ENCODE data around the gene KIF12. TPM values are rescaled to one million over a fixed set of nuclear protein-coding genes. Genes with fewer than 3 reads are reported as not detected.
"Not testable (repeated sequence)": the region's sequence is repeated elsewhere in the genome, so short reads cannot be mapped to it uniquely, and the experiment has no call there.

The KIF12 gene
- total RNA-seq, 1 donor from 2014 or later, result not detected

DNA sequence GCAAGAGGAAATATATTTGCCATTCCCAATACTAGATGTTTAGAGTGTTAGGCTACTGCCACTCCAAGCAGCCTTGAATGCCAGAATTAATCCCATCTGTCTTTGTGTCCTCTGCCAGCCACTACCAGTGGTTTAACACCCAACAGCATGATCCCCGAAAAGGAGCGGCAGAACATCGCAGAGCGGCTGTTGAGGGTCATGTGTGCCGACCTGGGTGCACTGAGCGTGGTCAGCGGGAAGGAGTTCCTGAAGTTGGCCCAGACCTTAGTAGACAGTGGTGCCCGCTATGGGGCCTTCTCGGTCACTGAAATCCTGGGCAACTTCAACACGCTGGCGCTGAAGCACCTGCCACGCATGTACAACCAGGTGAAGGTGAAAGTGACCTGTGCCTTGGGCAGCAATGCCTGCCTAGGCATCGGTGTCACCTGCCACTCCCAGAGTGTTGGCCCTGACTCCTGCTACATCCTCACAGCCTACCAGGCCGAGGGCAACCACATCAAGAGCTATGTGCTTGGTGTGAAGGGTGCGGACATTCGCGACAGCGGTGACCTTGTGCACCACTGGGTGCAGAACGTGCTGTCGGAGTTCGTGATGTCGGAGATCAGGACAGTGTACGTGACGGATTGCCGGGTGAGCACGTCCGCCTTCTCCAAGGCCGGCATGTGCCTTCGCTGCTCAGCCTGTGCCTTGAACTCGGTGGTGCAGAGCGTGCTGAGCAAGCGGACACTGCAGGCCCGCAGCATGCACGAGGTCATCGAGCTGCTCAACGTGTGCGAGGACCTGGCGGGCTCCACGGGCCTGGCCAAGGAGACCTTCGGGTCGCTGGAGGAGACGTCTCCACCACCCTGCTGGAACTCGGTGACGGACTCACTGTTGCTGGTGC, 50.3 kb downstream of the KIF12 start:
- no peaks in the 10 kb centered on the region for H3K4me1 Mint-ChIP-seq
- DNase-seq (ENCODE audit: low read depth, low spot score), result no peak
- no peaks in the 10 kb centered on the region for H3K27me3 Mint-ChIP-seq (ENCODE audit: low read depth)
- H3K27ac Mint-ChIP-seq (ENCODE audit: unreplicated experiment), result no peak overlapping the region
- H3K9me3 Mint-ChIP-seq, result no peaks in the 10 kb centered on the region
- no peak overlapping the region for H3K4me3 Mint-ChIP-seq
- TF ChIP-seq, protein P1, sequence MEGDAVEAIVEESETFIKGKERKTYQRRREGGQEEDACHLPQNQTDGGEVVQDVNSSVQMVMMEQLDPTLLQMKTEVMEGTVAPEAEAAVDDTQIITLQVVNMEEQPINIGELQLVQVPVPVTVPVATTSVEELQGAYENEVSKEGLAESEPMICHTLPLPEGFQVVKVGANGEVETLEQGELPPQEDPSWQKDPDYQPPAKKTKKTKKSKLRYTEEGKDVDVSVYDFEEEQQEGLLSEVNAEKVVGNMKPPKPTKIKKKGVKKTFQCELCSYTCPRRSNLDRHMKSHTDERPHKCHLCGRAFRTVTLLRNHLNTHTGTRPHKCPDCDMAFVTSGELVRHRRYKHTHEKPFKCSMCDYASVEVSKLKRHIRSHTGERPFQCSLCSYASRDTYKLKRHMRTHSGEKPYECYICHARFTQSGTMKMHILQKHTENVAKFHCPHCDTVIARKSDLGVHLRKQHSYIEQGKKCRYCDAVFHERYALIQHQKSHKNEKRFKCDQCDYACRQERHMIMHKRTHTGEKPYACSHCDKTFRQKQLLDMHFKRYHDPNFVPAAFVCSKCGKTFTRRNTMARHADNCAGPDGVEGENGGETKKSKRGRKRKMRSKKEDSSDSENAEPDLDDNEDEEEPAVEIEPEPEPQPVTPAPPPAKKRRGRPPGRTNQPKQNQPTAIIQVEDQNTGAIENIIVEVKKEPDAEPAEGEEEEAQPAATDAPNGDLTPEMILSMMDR (conservative IDR thresholded peaks at IDR 0.05), result no peak
- H3K36me3 Mint-ChIP-seq (ENCODE audit: low read depth), result peaks cover 51% of the 10 kb centered on the region

GRCh38 chr9:114047717-114048116, 51.4 kb downstream of the KIF12 start:
- TF ChIP-seq, protein P1 (conservative IDR thresholded peaks at IDR 0.05), result peak; percentile 48
- peaks cover 56% of the 10 kb centered on the region for H3K36me3 Mint-ChIP-seq (ENCODE audit: low read depth)
- no peak overlapping the region for H3K4me3 Mint-ChIP-seq
- no peak overlapping the region for H3K27ac Mint-ChIP-seq (ENCODE audit: unreplicated experiment)
- no peaks in the 10 kb centered on the region for H3K4me1 Mint-ChIP-seq
- H3K27me3 Mint-ChIP-seq (ENCODE audit: low read depth), result no peaks in the 10 kb centered on the region
- DNase-seq (ENCODE audit: low read depth, low spot score), result no peak
- H3K9me3 Mint-ChIP-seq, result no peaks in the 10 kb centered on the region

DNA sequence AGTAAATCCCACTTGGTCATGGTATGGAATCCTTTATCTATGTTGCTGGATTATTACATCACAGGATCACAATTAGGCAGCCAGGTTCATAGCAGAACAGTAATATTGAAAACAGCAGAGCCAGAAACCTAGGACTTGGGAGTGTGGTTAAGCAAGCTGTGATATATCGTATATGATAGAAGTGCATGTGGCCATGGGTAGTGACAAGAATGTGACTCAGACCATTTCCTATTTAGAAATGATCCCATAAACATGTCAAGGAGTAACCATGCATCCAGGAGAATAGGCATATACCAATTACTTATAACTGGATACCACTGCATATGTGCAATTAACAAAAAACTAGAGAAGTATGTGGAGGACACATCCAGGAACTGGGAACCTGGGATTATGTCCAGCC, 52.2 kb downstream of the KIF12 start:
- TF ChIP-seq, protein P1 (conservative IDR thresholded peaks at IDR 0.05), result no peak
- Mint-ChIP-seq H3K4me1 (no peaks in the 10 kb centered on the region), H3K4me3 (no peak overlapping the region), H3K36me3 (ENCODE audit: low read depth) (peaks cover 50% of the 10 kb centered on the region), H3K27ac (ENCODE audit: unreplicated experiment) (no peak overlapping the region), H3K9me3 (no peaks in the 10 kb centered on the region), H3K27me3 (ENCODE audit: low read depth) (no peaks in the 10 kb centered on the region)
- DNase-seq (ENCODE audit: low read depth, low spot score), result no peak

- H3K4me3 Mint-ChIP-seq, result no peak overlapping the region
- H3K27me3 Mint-ChIP-seq (ENCODE audit: low read depth), result no peaks in the 10 kb centered on the region
- H3K36me3 Mint-ChIP-seq (ENCODE audit: low read depth), result peaks cover 52% of the 10 kb centered on the region
- no peak for DNase-seq (ENCODE audit: low read depth, low spot score)
- no peaks in the 10 kb centered on the region for H3K9me3 Mint-ChIP-seq
- no peaks in the 10 kb centered on the region for H3K4me1 Mint-ChIP-seq
- peak overlapping the region; percentile 51 for H3K27ac Mint-ChIP-seq (ENCODE audit: unreplicated experiment)
- TF ChIP-seq, protein P1 (conservative IDR thresholded peaks at IDR 0.05), result no peak
Measured at GRCh38 chr9:114046237-114046755, 52.8 kb downstream of the KIF12 start.

DNA sequence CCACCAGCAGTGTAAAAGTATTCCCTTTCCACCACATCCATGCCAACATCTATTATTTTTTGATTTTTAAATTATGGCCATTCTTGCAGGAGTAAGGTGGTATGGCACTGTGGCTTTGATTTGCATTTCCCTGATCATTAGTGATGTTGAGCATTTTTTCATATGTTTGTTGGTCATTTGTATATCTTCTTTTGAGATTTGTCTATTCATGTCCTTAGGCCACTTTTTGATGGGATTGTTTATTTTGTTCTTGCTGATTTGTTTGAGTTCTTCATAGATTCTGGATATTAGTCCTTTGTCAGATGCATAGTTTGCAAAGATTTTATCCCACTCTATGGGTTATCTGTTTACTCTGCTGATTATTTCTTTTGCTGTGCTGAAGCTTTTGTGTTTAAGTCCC, 55.4 kb downstream of the KIF12 start:
- not testable (repeated sequence) for H3K27me3 Mint-ChIP-seq (ENCODE audit: low read depth); DNase-seq (ENCODE audit: low read depth, low spot score); H3K9me3 Mint-ChIP-seq; H3K27ac Mint-ChIP-seq (ENCODE audit: unreplicated experiment); H3K4me1 Mint-ChIP-seq; H3K4me3 Mint-ChIP-seq
- H3K36me3 Mint-ChIP-seq (ENCODE audit: low read depth), result peaks cover 46% of the 10 kb centered on the region

Other genes with a start within 250 kb of the KIF12 start
- gene ZNF618, start 223.0 kb downstream of the KIF12 start, total RNA-seq, result 60.8 and 64.2 TPM in 2 replicates
- gene AMBP, start 21.0 kb downstream of the KIF12 start, total RNA-seq, result 0.40 TPM in 1 of 2 replicates, not detected in the other
- gene COL27A1, start 56.2 kb upstream of the KIF12 start, total RNA-seq, result 15.3 and 20.3 TPM in 2 replicates
- not detected in 2 replicates for gene ORM1, start 223.8 kb upstream of the KIF12 start, total RNA-seq
- gene ORM2, start 230.6 kb upstream of the KIF12 start, total RNA-seq, result not detected in 2 replicates

All from neural crest cell (in vitro differentiated cells).